ENCODE data around the gene MUC5AC. TPM values are rescaled to one million over a fixed set of nuclear protein-coding genes. Genes with fewer than 3 reads are reported as not detected.

The MUC5AC gene
- not detected for total RNA-seq
- under 1 TPM in 1 of 2 donors, not detected in 1; 0.02 TPM for polyA plus RNA-seq (ENCODE audit: insufficient read length in 2 of 2)
- long read RNA-seq, donor 1 = 0 reads
- long read RNA-seq, donor 2 = 0 reads
- long read RNA-seq, donor 3 = 0 reads
- long read RNA-seq, donor 4 = 0 reads

DNA sequence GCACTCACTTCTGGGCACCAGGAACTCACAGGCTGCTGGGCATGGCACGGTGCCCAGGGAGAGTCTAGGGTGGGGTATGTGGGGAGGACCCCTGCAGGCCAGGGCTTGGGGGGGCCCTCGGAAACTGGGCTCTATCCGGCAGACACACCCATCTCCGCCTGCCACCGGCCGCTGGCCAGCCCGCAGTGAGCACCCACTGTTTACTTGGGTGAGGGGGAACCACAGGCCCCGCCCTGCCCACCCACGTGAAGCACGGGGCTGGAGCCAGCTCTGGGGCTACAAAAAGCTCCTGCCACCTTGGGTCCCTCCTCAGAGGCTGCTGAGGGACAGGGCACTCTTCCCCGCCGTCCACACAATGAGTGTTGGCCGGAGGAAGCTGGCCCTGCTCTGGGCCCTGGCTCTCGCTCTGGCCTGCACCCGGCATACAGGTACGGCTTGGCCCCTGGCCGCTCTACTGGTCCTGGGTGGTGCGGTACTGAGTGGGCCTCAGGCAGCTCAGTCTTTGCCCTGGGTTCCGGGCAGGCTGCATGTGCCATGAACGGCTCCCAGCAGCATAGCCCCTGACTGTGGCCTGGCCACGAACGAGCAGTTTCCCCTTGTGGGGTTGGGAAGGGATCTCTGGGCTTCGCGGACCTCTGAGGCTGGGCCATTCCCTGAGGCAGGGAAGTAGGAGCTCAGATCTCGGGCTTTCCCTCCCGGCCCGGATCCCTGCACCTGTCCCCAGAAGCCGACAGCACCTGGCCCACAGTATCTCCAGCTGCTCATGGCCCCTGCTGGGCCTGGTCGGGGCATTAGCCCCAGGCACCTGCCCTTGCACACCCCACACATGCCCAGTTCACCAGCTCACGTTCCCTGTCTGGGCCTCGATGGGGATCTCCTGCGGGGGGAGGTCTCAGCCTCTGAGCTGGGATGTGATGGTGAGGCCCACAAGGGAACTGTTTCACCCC lies at the start of gene MUC5AC:
Gene MUC5AC (plus strand): TSS at position 309 of the 947 bp plus-strand sequence. CDS start 47 bp downstream, at position 356.
- no peak for DNase-seq (ENCODE audit: low read depth in 4 of 6, low spot score in 6 of 6)
- no peaks in the 10 kb centered on the region for H3K9me3 ChIP-seq (ENCODE audit: control insufficient read depth, insufficient read depth, low read length)
- 79% methylated on average over 29 of the region's 32 CpGs for WGBS (ENCODE audit: insufficient coverage)
- H3K27ac ChIP-seq (ENCODE audit: low read depth, low read length) = no peak within 1 kb of the TSS
- no peaks in the 10 kb centered on the region for H3K27me3 ChIP-seq (ENCODE audit: control insufficient read depth, insufficient read depth, low read length)
- no peak within 1 kb of the TSS for H3K4me3 ChIP-seq (ENCODE audit: low read depth, low read length)
- no peaks in the 10 kb centered on the region for H3K4me1 ChIP-seq (ENCODE audit: control insufficient read depth, insufficient read depth, low read length)
- H3K36me3 ChIP-seq (ENCODE audit: control insufficient read depth, insufficient read depth, low read length) = peaks cover 2% of the 10 kb centered on the region

- no peaks in the 10 kb centered on the region for H3K36me3 ChIP-seq (ENCODE audit: control insufficient read depth, insufficient read depth, low read length)
- H3K4me3 ChIP-seq (ENCODE audit: low read depth, low read length) = no peak overlapping the region
- no peak overlapping the region for H3K27ac ChIP-seq (ENCODE audit: low read depth, low read length)
- no peak for DNase-seq (ENCODE audit: low read depth in 4 of 6, low spot score in 6 of 6)
- 86% methylated on average over 28 of the region's 29 CpGs for WGBS (ENCODE audit: insufficient coverage)
- no peaks in the 10 kb centered on the region for H3K9me3 ChIP-seq (ENCODE audit: control insufficient read depth, insufficient read depth, low read length)
- no peaks in the 10 kb centered on the region for H3K4me1 ChIP-seq (ENCODE audit: control insufficient read depth, insufficient read depth, low read length)
- no peaks in the 10 kb centered on the region for H3K27me3 ChIP-seq (ENCODE audit: control insufficient read depth, insufficient read depth, low read length)
Observed at GRCh38 chr11:1108246-1108900, 49.4 kb upstream of the MUC5AC start.

- no peak for DNase-seq (ENCODE audit: low read depth in 4 of 6, low spot score in 6 of 6)
- WGBS (ENCODE audit: insufficient coverage) = 84% methylated on average over 23 of the region's 28 CpGs
Observed at GRCh38 chr11:1109101-1109917, 48.4 kb upstream of the MUC5AC start.

GRCh38 chr11:1109918-1110705 lies 47.6 kb upstream of the MUC5AC start:
- WGBS (ENCODE audit: insufficient coverage) = 88% methylated on average over 25 of the region's 39 CpGs

More at GRCh38 chr11:1109101-1109917, 48.4 kb upstream of the MUC5AC start:
- Histone ChIP-seq H3K9me3 (ENCODE audit: control insufficient read depth, insufficient read depth, low read length) (no peaks in the 10 kb centered on the region), H3K4me3 (ENCODE audit: low read depth, low read length) (no peak overlapping the region), H3K36me3 (ENCODE audit: control insufficient read depth, insufficient read depth, low read length) (no peaks in the 10 kb centered on the region), H3K27me3 (ENCODE audit: control insufficient read depth, insufficient read depth, low read length) (no peaks in the 10 kb centered on the region), H3K27ac (ENCODE audit: low read depth, low read length) (no peak overlapping the region), H3K4me1 (ENCODE audit: control insufficient read depth, insufficient read depth, low read length) (no peaks in the 10 kb centered on the region)

GRCh38 chr11:1111545-1112212 lies 46.1 kb upstream of the MUC5AC start:
- no peaks in the 10 kb centered on the region for H3K4me1 ChIP-seq (ENCODE audit: control insufficient read depth, insufficient read depth, low read length)
- no peak overlapping the region for H3K27ac ChIP-seq (ENCODE audit: low read depth, low read length)
- 90% methylated on average over 9 of the region's 10 CpGs for WGBS (ENCODE audit: insufficient coverage)
- H3K36me3 ChIP-seq (ENCODE audit: control insufficient read depth, insufficient read depth, low read length) = no peaks in the 10 kb centered on the region
- no peaks in the 10 kb centered on the region for H3K27me3 ChIP-seq (ENCODE audit: control insufficient read depth, insufficient read depth, low read length)
- H3K9me3 ChIP-seq (ENCODE audit: control insufficient read depth, insufficient read depth, low read length) = no peaks in the 10 kb centered on the region
- no peak overlapping the region for H3K4me3 ChIP-seq (ENCODE audit: low read depth, low read length)
- DNase-seq (ENCODE audit: low read depth in 4 of 6, low spot score in 6 of 6) = no peak

More at GRCh38 chr11:1109918-1110705, 47.6 kb upstream of the MUC5AC start:
- H3K4me1 ChIP-seq (ENCODE audit: control insufficient read depth, insufficient read depth, low read length) = no peaks in the 10 kb centered on the region
- no peak overlapping the region for H3K4me3 ChIP-seq (ENCODE audit: low read depth, low read length)
- H3K27ac ChIP-seq (ENCODE audit: low read depth, low read length) = no peak overlapping the region
- no peaks in the 10 kb centered on the region for H3K9me3 ChIP-seq (ENCODE audit: control insufficient read depth, insufficient read depth, low read length)
- H3K36me3 ChIP-seq (ENCODE audit: control insufficient read depth, insufficient read depth, low read length) = no peaks in the 10 kb centered on the region
- DNase-seq (ENCODE audit: low read depth in 4 of 6, low spot score in 6 of 6) = no peak
- H3K27me3 ChIP-seq (ENCODE audit: control insufficient read depth, insufficient read depth, low read length) = no peaks in the 10 kb centered on the region

- 86% methylated on average over 11 of the region's 14 CpGs for WGBS (ENCODE audit: insufficient coverage)
- H3K4me3 ChIP-seq (ENCODE audit: low read depth, low read length) = no peak overlapping the region
- H3K4me1 ChIP-seq (ENCODE audit: control insufficient read depth, insufficient read depth, low read length) = no peaks in the 10 kb centered on the region
- no peaks in the 10 kb centered on the region for H3K9me3 ChIP-seq (ENCODE audit: control insufficient read depth, insufficient read depth, low read length)
- H3K27me3 ChIP-seq (ENCODE audit: control insufficient read depth, insufficient read depth, low read length) = no peaks in the 10 kb centered on the region
- H3K27ac ChIP-seq (ENCODE audit: low read depth, low read length) = no peak overlapping the region
- no peaks in the 10 kb centered on the region for H3K36me3 ChIP-seq (ENCODE audit: control insufficient read depth, insufficient read depth, low read length)
- DNase-seq (ENCODE audit: low read depth in 4 of 6, low spot score in 6 of 6) = no peak
Observed at GRCh38 chr11:1112351-1113191, 45.2 kb upstream of the MUC5AC start.

DNA sequence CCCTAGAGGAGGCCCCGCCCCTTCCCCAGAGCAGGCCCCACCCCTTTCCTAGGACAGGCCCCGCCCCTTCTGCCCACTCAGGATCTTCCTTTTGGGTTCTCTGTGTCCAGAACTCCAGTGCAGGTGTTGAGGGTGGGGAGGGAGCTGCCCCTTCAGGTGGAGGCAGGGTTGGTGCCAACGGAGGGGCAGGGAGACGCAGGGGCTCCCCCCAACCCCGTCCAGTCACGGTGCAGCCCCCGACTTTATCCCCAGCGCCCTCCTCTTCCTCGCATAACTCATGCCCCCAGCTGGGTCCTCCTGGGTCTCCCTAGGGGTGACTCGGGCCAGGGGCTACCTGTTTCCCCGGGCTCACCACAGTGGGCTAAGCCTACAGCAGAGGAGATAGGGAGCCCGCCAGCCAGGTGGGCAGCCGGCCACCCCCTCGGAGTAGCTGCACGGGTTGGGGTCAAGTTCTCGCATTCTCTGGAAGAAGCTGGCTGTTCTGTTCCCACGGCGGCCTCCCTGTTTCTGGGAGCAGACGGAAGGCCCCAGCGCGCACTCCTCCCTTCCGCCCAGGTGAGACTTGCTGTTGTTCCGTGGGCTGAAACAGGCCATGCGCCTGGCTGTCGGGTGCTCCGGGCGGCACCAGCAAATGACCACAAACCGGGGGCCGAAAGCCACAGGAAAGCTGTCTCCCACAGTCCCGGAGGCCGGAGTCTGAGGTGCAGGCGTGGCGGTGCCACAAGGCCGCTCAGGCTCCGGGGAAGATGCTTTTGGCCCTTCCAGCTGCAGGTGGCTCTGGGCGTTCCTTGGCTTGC lies 44.1 kb upstream of the MUC5AC start:
- no peak overlapping the region for H3K4me3 ChIP-seq (ENCODE audit: low read depth, low read length)
- H3K4me1 ChIP-seq (ENCODE audit: control insufficient read depth, insufficient read depth, low read length) = no peaks in the 10 kb centered on the region
- H3K27ac ChIP-seq (ENCODE audit: low read depth, low read length) = no peak overlapping the region
- H3K9me3 ChIP-seq (ENCODE audit: control insufficient read depth, insufficient read depth, low read length) = no peaks in the 10 kb centered on the region
- WGBS (ENCODE audit: insufficient coverage) = 77% methylated on average over 31 of the region's 36 CpGs
- H3K36me3 ChIP-seq (ENCODE audit: control insufficient read depth, insufficient read depth, low read length) = no peaks in the 10 kb centered on the region
- no peaks in the 10 kb centered on the region for H3K27me3 ChIP-seq (ENCODE audit: control insufficient read depth, insufficient read depth, low read length)
- no peak for DNase-seq (ENCODE audit: low read depth in 4 of 6, low spot score in 6 of 6)
